Progenitor cell of endocrine pancreas (in vitro differentiated cells): ENCODE results near the gene TMEM266. TPM values are rescaled to one million over a fixed set of nuclear protein-coding genes. Genes with fewer than 3 reads are reported as not detected.

ENCODE experiments used
- DNase-seq: peaks from one replicate; pipeline ENCODE4 v3.0.0; 2021; ENCODE audit warnings: low spot score; ENCODE audit not compliant: unreplicated experiment
- H3K27ac Mint-ChIP-seq: 2 replicates; pipeline ENCODE4 v1.8.0; 2021; ENCODE audit warnings: mild to moderate bottlenecking, moderate library complexity, mixed read lengths
- H3K27me3 Mint-ChIP-seq: 2 replicates; pipeline ENCODE4 v1.8.0; 2021; ENCODE audit warnings: mixed read lengths
- H3K36me3 Mint-ChIP-seq: 2 replicates; pipeline ENCODE4 v1.8.0; 2022; ENCODE audit warnings: mixed read lengths; ENCODE audit not compliant: insufficient read depth
- H3K4me1 Mint-ChIP-seq: 2 replicates; pipeline ENCODE4 v1.8.0; 2021; ENCODE audit warnings: low read depth, mixed read lengths
- H3K4me3 Mint-ChIP-seq: 2 replicates; pipeline ENCODE4 v1.8.0; 2021; ENCODE audit warnings: low read depth, mild to moderate bottlenecking, moderate library complexity, mixed read lengths
- H3K9me3 Mint-ChIP-seq: 2 replicates; pipeline ENCODE4 v1.8.0; 2021; ENCODE audit warnings: low read depth, mixed read lengths
- total RNA-seq: library from RNA; stranded (reverse); gene quantifications from 2 replicates; pipeline ENCODE4 v1.2.1, GENCODE V29; 2021
- TF ChIP-seq, protein P1 (sequence below): fragments of 200-600 bp; sonication (generic); IDR thresholded peaks from one replicate; pipeline ENCODE4 v1.5.0; 2021; ENCODE audit warnings: antibody characterized with exemption, mild to moderate bottlenecking; ENCODE audit not compliant: unreplicated experiment

TMEM266 gene
- total RNA-seq, 1 donor from 2014 or later = 0.50 TPM

DNA sequence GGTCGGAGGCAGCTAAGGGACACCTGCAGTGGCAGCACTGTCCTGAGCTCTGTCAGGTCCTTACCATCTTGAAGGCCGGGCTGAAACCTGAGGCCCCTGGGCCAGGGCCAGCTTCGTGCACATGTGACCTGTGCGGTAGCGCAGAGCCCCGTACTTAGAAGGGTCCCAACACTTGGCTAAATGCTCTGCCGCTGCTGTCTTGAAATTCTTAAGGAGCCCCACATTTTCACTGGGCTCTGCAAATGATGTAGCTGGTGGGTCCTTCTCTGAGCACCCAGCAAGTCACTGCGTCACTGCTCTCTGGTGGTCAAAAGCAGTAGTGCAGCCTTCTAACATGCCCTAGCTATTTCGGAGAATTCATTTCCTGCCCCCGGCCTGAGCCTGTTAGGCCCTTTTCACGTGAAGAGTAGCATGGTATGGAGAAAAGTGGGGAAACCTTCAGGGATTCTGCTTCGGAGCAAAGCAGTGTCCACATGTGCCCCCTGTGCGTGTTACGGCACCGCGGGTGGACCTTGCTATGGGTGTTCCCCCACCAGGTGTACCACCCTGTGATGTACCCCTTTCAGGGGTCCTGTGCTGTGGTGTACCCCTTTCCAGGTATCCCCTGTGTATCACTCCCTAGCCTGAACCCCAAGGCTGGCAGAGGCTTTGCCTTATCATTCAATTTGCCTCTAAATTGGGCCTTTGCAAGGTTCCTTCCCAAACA is 79.7 kb downstream of the TMEM266 start:
- Mint-ChIP-seq H3K4me1 (no peaks in the 10 kb centered on the region), H3K36me3 (no peaks in the 10 kb centered on the region), H3K9me3 (no peaks in the 10 kb centered on the region), H3K4me3 (no peak overlapping the region), H3K27ac (no peak overlapping the region), H3K27me3 (peaks cover 46% of the 10 kb centered on the region)
- TF ChIP-seq, protein P1, sequence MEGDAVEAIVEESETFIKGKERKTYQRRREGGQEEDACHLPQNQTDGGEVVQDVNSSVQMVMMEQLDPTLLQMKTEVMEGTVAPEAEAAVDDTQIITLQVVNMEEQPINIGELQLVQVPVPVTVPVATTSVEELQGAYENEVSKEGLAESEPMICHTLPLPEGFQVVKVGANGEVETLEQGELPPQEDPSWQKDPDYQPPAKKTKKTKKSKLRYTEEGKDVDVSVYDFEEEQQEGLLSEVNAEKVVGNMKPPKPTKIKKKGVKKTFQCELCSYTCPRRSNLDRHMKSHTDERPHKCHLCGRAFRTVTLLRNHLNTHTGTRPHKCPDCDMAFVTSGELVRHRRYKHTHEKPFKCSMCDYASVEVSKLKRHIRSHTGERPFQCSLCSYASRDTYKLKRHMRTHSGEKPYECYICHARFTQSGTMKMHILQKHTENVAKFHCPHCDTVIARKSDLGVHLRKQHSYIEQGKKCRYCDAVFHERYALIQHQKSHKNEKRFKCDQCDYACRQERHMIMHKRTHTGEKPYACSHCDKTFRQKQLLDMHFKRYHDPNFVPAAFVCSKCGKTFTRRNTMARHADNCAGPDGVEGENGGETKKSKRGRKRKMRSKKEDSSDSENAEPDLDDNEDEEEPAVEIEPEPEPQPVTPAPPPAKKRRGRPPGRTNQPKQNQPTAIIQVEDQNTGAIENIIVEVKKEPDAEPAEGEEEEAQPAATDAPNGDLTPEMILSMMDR = peak; percentile 86
- peak; percentile 63 for DNase-seq

DNA sequence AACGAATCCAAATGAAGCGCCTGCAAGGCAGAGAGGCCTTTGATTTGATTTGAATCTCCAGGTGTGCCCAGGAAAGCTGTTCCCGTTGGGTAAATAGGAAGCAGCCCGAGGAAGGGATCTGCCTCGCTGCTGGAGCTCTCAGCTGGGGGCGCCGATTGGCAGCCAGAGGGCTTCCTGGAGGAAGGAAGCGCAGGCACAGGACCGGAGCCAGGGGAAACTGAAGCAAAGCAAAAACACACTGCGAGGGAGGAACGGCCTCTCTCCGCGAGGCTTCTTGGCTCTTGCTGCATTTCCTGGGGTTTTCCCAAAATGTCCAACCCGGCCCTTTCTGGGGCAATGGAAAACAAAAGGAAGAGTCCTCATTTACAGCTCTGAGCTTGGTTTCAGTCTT is 80.3 kb downstream of the TMEM266 start:
- Mint-ChIP-seq H3K27ac (no peak overlapping the region), H3K9me3 (no peaks in the 10 kb centered on the region), H3K4me3 (no peak overlapping the region), H3K4me1 (no peaks in the 10 kb centered on the region), H3K27me3 (peaks cover 49% of the 10 kb centered on the region), H3K36me3 (no peaks in the 10 kb centered on the region)
- DNase-seq = no peak
- TF ChIP-seq, protein P1 = no peak

DNA sequence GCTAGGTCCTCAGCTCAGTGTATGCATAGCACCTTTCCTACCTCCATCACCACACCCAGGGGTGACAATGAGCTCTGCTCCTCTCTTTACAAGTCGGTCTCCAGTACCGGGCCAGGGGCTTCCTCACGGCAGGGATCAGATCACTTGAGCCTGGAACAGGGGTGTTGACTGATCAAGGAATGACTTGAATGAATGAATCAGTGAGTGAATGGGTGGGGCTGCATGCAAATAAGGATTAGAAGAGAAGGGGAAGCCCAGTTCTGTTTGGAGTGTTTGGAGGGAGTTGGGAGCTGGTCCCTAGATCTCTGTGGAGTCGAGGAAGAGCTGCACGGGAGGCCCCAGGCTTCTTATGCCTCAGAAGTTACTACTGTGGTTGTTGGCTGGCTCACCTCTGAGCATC is 87.0 kb downstream of the TMEM266 start:
- Mint-ChIP-seq H3K27ac (no peak overlapping the region), H3K27me3 (peaks cover 47% of the 10 kb centered on the region), H3K9me3 (no peaks in the 10 kb centered on the region), H3K36me3 (no peaks in the 10 kb centered on the region), H3K4me3 (no peak overlapping the region), H3K4me1 (peaks cover 10% of the 10 kb centered on the region)
- DNase-seq = no peak
- TF ChIP-seq, protein P1 = no peak

DNA sequence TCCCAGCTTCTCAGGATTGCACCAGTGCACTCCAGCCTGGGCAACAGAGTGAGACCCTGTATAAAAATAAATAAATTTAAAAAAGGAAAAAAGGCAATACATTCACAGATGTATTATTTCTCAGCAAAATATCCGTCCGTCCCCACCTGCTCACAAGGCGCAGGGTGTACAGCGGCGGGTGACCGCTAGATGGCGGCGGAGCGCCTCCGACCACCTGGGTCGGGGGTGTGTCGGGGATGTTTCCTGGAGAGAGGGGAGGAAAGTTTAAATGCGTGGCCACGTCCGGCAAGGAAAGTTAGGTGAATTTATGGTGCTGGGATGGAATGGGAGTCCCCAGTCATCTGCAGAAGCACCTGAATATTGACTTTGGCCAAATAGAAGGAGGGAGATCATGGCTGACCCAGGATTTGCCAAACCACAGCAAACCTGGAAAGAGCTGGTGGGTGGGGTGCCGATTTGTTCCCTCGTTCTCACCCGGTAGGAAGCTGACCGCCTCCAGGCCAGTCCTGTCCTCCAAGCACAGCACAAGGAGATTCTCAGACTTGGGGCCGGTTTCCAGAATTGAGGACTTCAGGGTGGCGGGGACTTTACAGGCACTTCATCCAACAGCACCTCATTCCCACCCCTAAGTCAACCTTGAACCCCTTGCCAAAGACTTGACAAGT is 88.3 kb downstream of the TMEM266 start:
- H3K36me3 Mint-ChIP-seq = no peaks in the 10 kb centered on the region
- H3K9me3 Mint-ChIP-seq = no peaks in the 10 kb centered on the region
- H3K27me3 Mint-ChIP-seq = peaks cover 49% of the 10 kb centered on the region
- peak overlapping the region; percentile 0 for H3K27ac Mint-ChIP-seq
- H3K4me1 Mint-ChIP-seq = peaks cover 10% of the 10 kb centered on the region
- TF ChIP-seq, protein P1 = peak; percentile 97
- H3K4me3 Mint-ChIP-seq = peak overlapping the region; percentile 35
- peak; percentile 74 for DNase-seq

DNA sequence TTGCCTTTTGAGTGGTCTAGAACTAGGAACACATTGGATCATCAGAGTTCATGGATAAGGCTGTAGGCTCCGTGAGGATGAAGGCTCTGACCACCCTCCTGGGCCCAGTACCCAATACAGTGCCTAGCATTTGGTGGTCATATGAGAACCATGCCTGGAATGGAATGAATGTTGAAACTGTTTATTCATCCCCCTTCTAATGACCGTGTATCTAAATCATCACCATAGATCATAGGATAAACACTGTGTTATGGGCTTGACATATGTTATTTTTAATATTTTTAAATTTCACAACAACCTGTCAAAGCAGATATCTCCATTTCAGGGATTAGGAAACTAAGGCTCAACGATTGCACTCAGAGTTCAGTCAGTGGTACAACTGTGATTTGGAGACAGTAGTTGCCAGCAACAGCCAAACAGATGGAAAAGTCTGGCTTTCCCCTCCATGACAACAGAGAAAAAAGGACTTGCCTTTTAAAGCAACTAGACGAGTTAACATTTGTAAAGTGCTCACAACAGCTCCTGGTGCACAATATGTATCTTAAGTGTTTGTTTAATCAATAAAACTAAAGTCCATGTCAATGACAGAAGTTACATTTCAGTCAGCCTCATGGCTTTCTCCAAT is 89.6 kb downstream of the TMEM266 start:
- Mint-ChIP-seq H3K36me3 (no peaks in the 10 kb centered on the region), H3K27ac (no peak overlapping the region), H3K4me1 (peaks cover 10% of the 10 kb centered on the region), H3K9me3 (no peaks in the 10 kb centered on the region), H3K4me3 (no peak overlapping the region), H3K27me3 (peaks cover 46% of the 10 kb centered on the region)
- no peak for DNase-seq
- TF ChIP-seq, protein P1 = no peak
